GM10266 (cell line): ENCODE results near the gene KIAA2012.

Experiments used
- DNase-seq: peaks from one replicate; pipeline ENCODE4 v3.0.0; 2012; ENCODE audit errors: extremely low spot score
- CTCF ChIP-seq: IDR thresholded peaks from 2 replicates; pipeline ENCODE4 v1.5.1; 2012; ENCODE audit warnings: mild to moderate bottlenecking, low read depth; ENCODE audit not compliant: control insufficient read depth, insufficient read depth; ENCODE audit errors: missing control alignments

The KIAA2012 gene

GRCh38 chr2:202122980-202123720, 50.1 kb downstream of the KIAA2012 start:
- no peak for TF ChIP-seq CTCF
- DNase-seq: no peak

DNA sequence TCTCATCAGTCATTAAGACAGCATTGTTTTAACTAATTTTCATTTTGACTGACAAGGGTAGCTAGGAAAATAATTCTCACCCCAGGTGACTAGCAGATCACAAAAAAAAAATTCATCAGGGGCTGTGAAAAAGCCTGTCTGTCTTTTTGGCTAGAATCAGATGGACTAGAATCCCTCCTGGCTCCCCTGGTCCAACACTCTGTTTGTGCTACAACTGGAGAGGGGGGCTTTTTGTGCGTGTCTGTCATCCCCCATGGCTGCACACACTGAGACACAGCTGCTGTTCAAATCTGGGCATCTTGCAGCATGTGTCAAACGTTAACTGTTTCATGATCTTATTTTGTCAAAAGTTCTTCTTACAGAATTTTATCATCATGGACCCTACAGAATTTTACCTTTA, 51.2 kb downstream of the KIAA2012 start:
- no peak for TF ChIP-seq CTCF
- no peak for DNase-seq

GRCh38 chr2:202127687-202128331, 54.8 kb downstream of the KIAA2012 start:
- no peak for DNase-seq
- TF ChIP-seq CTCF: no peak

DNA sequence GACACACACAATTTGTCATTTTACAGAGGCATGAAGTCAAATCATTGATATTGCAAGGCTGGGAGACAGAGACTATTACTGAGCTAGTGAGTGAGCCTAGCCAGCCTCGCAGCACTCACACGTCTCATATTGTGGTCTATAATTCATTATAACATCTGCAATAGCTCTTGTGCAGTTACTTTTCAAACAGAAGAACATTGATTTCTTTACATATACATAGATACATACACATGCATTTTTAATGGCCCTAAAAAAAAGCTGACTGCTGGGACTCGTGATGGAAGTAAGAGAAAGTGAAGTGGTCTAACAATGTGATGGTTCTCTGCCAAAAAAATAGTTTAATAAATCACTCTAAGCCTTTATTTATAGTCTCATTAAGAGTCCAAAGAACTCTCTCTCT, 56.8 kb downstream of the KIAA2012 start:
- TF ChIP-seq CTCF: no peak
- no peak for DNase-seq

DNA sequence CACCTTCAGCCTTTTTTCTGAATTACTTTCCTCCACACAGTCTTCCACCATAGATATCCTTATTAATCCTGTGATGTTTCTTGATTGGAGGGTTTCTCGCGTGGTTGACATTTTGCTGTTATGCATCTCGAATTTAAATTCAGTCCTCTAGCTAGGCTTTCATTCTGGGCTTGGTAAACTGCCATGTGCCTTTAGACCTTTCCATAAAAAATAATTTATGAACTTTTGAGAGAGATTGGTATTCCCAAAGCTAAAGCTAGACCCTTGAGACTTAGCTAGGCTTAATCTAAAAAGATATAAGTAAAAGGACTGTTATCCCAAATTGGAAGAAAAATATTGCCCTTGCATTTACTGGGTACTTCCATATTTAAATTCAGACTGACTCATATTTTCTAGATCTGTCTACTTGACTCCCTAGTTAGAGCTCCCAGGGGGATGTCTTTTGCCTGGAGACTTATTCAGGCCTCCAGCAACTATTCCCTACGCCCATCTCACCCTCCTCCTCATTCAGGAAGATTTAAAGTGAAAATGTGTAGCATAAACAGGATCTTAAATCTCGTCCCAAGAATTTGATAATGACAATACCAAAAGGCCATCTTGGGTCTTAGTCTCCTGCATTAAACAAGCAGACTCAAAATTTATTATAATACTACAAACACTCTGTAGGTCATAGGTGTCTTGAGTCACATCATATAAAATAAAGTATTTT, 60.3 kb downstream of the KIAA2012 start:
- TF ChIP-seq CTCF: no peak
- DNase-seq: no peak

- no peak for DNase-seq
Measured at GRCh38 chr2:202133909-202134265, 60.8 kb downstream of the KIAA2012 start.

More at GRCh38 chr2:202133909-202134265, 60.8 kb downstream of the KIAA2012 start:
- no peak for TF ChIP-seq CTCF
